HG02884 (cell line): ENCODE data around the gene THUMPD3.
A peak's percentile ranks its signal among the peaks of the same experiment; 100 is the strongest.

Experiments
- ATAC-seq: cut with Tn5 transposase; IDR thresholded peaks from one replicate; pipeline ENCODE4 v1.9.1; 2021; ENCODE audit warnings: mild to moderate bottlenecking, moderate library complexity; ENCODE audit not compliant: unreplicated experiment

Gene THUMPD3

DNA sequence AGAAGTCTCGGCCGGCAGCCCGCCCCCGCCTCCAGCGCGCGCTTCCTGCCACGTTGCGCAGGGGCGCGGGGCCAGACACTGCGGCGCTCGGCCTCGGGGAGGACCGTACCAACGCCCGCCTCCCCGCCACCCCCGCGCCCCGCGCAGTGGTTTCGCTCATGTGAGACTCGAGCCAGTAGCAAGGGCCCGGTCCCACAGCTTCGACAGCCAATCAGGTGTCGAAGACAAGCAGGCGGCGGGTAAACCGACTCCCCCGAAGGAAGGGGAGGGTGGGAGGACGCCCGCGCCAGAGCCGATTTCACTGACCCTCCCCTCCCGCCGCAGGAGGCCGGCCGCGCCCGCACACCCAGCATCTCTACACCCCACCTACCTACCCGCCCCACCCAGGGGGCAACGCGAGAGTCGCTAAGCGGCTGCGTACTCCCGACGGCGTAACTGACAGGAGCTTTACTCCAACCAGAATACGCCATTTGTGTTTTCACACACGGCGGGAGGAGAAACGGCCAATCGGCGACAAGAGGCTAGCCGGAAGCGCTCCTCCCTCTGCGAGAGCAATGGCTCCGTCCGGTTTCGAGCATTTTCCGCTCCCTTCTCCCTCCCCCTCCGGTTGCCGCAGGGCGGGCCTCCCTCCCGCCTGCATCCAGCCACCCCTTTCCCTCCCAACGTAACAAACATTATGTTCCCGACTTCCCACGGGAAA, 33.9 kb downstream of the THUMPD3 start:
- ATAC-seq, result peak; percentile 62

DNA sequence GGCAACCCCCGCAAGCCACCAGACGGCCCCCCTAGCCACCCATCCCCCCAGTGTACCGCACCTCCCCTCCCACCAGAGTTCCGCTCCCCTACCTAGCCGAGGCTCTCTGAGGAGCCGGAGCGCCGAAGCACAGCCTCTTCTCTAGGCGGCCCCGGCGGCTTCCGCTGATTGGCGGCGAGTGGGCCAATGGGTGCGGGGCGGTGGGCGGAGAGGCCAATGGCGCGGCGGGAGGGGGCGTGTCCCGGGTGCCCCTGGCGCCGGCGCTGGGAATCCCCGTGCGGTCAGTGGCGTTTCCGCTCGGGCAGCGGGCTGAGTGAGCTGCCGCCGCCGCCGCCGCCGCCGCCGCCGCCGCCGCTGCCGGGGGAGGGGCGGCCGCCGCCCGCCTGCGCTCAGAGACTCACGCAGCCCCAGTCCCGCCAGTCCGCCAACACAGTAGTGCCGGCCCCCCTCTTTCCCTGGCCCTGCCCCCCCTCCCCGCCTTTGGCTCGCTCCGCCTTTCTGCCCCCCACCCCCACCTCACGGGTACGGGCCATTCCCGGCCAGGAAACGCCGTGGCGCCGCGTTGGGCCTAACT, 34.6 kb downstream of the THUMPD3 start, which contains the start of gene SETD5:
SETD5 (plus strand) TSS at position 284 of the 574 bp plus-strand sequence. CDS start 31,324 bp downstream, outside the sequence.
- peak; percentile 41 for ATAC-seq

DNA sequence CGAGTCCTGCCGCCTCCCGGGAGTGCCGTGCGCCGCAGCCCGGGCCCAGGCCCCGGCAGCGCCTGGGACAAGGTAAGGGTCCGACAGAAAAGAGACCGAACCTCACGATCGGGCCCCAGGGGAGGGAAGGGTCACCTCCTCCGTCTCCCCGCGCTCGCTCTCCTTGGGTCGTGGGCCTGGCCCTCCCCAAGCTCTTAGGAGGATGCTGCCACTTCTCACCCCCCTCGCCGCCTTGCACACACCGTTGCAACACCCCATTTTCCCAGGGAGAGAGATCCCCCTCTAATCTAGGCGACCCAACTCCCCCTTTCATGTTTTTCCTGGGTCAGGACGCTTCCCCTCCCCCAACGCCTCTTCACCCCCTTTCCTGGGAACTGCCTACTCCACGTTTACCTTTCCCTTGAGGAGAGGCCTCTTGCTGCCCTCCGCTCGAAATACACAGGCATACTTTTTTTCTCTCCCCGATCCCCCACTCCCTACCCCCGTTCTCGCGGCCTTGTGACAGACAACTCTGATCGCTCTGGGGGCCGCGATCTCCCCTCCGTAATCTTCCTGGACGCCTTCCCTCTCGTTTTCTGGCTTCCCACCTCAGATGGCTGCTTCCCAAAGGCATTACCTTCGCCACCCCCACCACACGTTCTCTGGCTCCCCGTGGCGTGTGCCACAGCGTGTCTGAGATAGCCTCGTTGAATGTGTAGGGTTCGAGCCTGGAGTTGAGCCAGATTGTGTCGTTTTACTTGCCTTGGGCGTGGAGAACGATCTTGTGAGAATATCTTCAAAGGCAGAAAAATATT, 35.2 kb downstream of the THUMPD3 start:
- no peak for ATAC-seq

DNA sequence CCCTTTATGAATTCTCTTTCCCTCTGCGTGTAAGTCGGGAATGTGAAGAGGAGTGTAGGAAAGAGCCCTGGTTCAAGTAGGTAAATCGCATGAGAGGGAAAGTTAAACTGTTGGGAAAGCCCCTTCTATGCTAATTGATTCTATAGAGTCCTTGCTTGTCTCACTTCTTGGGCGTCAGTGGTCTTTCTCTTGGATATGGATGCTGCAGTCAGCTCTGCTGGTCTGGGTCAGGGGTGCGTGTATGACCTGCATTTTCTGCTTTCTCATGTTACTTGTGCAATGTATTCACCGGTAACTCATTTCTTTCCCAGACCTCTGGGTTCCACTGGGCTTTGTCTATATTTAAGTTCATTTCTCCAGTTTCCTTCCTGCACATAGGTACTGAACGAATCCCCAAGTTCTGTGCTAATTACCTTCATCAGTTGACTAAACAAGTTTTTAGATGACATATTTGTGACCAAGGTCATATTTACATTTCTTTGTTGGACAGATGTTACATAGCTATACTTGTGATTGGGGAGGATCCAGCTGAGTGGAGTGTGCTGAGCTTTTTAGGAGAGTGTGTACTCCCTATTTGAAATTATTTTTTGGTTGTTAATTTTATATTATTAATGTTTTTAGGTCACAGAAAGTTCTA, 36.0 kb downstream of the THUMPD3 start:
- no peak for ATAC-seq

DNA sequence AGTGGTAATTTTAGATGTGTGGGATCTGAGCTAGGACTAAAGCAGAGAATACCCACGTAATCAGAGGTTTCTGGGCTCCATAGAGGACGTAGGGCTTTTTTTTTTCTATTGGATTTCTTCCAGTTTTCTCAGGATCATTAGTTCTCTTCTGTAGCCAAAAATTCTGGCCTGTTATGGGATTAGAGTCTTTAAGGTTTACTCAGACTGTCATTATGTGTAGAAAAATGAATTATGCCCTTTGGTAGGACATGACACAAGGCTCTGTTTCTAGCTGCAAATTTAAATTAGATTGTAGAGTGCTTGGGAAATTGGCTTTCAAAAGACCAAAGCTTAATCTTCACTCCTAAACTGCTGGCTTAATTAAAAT, 36.5 kb downstream of the THUMPD3 start:
- ATAC-seq, result no peak

DNA sequence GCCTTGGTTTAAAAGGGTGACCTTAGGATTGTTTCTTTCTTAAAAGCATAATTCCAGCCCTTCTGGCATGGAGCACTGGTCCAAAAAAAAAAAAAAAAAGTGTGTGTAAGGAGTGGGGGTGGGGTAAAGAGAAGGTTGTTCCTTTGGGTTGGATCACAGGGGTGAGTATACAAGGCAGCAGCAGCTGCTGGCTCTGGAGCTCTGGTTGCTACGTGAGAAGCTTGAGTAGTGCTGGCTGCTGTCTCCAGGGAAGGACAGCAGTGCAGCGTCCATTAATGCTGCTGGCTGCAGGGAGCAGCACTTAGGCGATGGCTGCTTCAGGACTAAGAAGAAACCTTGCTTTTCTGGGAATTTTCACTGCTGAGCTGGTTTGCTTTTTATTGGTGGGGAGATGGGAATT, 36.9 kb downstream of the THUMPD3 start:
- ATAC-seq, result no peak

DNA sequence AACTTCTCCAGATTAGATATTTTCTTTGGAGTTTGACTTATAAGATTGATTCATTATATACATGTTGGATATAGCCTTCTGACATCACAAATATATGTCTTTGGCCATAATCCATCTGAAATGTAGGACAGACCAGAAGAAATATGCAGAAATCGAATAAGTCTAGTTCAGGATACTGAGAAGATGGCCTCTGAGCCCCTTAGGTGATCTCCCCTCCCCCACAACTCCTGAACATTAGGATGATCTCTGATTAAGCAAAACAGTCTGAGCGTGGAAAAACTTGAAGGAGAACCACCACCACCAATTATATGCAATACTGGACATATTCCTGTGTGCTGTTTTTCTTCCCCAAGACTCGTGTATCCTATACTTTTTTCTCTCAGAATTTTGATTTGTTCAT, 37.8 kb downstream of the THUMPD3 start:
- no peak for ATAC-seq

DNA sequence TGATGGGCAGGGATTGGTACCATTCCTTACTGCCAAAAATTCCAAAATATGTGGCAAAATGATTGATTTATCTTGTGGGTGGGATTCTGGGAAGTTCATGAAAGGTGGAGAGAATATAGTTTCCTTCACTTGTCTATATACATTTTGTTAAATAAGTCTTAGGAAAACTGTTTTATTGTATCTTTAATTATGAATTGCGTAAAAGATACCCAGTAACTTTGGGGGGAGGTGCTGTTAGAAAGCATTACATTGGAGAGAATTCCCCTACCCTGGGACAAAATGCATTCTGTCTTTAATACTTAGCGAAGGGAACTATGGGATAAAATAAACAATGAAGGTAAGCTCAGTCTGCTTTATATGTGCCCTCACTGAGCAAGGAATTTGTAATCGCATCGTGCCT, 39.1 kb downstream of the THUMPD3 start:
- no peak for ATAC-seq

DNA sequence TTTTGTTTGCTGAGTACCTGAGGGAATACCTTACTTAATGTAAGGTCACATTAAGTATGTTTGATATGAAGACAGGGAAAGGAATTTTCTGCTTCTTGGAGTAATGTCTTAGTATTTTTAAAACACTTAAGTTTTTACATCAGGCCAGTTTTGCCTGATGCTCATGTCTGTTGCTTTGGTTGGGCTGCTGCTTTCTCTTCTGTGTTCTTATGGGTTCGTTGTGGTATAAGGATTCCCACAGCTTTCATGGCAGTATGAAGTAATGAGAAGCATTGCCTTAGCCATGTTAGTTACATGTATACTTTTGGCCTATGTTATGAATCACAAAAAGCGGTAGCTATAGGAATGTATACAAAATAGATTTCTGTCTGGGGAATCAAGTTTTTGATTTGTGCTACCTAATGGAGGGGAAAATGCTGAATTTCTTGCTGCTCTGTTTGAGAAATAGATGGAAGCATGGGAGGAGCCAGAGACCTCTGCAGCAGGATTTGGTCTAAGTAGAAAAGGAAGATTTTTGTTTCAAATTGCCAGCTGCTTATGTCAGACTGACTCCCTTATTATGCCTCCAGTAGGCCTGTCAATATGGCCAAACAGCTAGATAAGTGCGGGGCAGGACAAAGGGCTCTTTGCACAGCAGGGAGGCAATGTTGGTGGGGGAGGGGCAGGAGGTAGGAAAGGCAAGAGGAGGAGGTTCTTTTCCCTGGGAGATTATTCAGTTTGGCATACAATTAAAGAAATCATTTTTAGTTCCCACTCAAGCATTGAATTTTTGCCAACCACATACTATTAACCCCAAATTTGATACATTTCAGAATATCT, 39.8 kb downstream of the THUMPD3 start:
- no peak for ATAC-seq

DNA sequence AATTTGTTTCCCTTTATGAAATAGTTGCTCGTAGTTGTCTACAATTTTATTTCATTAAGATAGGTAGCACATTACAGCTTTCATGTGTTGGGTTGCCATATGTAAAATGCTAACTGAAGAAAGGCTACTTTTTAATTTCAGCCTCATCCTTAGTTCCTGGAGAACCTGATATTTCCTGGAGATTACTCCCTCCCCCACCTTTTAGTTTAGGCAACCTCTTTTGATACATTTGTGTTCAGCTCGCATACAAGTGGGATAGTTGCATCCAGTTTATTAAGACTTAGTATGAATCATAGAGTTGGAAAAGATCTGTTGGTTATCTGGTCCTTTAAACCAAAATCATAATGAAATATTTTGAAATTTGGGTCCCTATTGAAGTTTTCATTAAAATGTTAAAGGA, 40.6 kb downstream of the THUMPD3 start:
- ATAC-seq, result no peak

DNA sequence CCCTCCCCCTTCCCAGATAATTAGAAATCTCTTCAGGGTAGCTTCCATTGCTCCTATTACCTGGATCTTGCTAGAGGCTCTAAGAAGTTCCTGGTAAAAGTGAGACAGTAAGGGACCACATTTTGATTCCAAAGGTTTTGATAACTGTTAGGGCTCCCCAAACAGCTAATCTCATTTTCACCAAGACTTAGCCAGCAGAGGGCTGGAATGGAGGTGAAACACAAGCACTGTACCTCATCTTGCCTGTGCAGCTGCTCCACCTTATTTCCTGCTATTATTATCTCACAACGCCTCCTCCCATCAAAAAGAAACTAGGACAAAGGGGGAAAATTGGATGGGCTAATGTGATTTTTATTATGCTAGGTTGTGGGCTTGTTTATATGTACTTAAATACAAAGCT, 41.8 kb downstream of the THUMPD3 start:
- no peak for ATAC-seq

DNA sequence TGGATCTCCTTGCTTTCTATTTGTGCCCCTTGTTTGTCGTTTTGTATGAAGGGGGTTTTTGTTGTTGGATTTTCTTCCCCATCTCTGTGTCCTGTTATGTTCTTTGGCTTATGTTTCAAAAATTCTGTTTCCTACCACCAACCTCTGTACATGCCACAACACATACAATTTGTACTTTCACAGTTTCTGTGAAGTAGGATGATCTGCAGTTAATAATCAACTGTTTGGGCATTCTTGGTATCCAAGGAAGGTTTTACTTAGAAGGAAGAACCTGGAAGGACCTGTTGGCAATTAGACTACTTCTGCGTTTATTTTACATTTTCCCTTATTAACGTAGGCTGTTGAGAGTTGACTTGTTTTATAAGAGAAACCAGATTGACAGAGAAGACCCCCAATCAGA, 42.9 kb downstream of the THUMPD3 start:
- ATAC-seq, result no peak

DNA sequence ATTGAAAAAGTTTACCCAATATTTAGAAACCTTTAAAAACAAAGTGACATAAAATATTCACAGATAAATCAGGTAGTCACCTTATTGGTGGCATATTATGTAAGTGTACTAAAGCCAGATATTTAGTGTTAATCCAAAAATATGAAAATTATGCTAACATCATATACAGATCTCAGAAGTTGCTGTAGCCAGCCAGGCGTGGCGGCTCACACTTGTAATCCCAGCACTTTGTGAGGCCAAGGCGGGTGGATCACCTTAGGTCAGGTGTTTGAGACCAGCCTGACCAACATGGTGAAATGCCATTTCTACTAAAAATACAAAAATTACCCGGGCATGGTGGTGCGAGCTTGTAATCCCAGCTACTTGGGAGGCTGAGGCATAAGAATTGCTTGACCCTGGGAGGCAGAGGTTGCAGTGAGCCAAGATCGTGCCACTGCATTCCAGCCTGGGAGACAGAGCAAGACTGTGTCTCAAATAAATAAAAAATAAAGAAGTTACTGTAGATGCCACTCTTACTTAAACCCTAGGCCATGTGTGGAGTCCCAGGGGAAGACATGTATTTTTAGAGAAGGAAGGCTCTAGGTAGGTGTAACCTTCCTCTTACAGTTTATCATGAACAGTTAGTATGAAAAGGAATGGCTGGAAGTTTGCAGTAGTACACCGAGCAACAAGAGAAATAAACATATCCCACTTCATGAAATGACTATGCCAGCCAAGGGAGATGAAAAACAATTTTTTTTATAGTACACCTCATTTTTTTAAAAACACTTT, 44.2 kb downstream of the THUMPD3 start:
- no peak for ATAC-seq

DNA sequence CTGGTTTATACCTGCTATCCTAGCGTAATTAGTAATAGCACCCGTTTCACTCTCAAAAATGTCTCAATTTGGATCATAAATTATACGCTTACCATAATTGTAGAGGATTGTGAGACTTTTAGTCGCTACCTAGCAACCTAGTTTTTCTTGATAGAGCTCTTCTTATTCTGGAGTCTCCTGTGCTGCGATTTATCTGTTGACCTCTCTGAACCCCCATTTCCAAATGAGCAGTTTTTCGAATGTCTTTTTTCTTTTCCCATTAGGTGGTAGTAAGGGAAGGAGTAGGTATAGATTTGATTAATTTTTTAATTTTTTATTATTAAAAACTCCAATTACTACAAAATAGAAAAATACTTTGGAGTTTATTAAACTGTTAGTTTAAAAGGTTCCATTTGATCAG, 45.2 kb downstream of the THUMPD3 start:
- ATAC-seq, result no peak

DNA sequence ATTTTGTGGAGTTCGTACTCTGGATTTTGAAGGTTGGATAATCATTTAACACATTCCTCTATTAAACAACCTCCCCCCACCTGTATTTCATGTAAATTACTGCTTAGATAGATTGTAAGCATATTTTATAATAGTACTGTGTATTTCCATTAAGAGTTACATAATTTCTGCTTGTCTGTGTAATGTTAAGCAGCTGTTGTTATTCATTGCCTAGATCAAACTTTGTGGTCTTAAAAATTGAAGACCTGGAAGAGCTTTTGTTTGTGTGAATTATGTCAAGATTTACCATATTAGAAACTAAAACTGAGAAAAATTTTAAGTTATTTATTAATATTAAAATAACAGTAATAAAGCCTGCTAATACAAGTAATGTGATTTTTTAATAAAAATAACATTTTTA, 45.7 kb downstream of the THUMPD3 start:
- ATAC-seq, result no peak

DNA sequence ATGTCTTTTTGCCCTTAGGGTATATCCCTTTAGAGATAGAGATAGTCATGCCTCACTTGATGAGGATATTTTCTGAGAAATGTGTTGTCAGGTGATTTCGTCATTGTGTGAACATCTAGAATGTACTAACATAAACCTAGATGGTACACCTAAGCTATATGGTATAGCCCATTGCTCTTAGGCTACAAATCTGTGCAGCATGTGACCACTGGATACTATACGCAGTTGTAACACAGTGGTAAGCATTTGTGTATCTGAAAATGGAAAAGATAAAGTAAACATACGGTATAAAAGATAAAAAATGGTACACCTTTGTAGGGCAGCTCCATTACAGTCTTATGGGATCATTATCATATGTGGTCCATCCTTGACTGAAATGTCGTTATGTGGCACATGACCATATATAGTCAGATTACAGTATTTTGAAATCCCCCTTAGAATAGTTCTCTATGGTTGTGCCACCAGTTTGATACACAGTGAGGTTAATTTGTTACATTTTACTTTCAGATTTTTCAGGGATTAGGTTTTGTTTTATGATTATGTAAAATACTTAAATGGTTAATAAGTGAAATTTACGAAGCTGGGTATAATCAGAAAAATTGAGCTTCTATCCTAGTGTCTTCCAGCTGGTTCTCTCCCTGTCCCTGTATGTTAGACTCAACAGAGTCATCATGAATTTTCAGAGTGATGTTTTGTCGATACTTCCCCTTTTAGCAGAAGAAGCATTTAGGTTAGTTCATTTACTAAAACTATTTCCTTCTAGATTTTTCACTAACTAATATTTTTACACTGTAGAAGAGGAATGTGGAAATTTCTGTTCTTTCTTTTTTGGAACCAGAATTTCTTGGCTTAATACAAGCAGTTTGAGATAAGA, 47.4 kb downstream of the THUMPD3 start:
- no peak for ATAC-seq

DNA sequence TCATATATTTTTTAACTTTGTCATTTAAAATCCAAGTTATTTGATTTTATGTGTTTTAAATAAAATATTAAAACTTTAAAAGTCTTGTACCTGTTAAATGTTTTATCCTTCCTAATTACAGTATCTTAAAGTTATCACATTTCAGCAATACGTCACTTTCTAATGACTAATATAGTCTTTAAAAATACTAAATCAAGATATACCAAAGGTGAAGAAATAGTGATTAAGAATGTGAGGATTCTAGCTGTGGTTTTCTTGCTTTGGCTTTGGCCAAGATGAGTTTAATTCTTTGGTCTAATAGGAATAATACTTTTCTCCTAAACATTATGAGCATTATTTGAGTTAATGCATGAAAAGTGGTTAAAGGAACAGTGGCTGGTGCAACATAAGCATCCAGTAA, 48.4 kb downstream of the THUMPD3 start:
- ATAC-seq, result no peak

DNA sequence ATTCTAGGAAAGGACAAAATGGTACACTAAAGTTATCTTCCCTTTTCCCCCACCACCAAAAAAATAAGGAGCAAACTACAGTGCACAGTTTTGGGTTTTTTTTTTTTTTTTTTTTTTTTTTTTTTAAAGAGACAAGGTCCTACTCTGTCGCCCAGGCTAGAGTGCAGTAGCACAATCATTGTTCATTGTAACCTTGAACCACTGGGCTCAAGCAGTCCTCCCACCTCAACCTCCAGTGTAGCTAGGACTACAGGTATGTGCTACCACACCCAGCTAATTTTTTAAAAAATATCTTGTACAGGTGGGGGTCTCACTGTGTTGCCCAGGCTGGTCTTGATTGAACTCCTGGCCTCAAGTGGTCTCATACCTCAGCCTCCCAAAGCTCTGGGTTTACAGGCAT, 49.4 kb downstream of the THUMPD3 start:
- no peak for ATAC-seq

DNA sequence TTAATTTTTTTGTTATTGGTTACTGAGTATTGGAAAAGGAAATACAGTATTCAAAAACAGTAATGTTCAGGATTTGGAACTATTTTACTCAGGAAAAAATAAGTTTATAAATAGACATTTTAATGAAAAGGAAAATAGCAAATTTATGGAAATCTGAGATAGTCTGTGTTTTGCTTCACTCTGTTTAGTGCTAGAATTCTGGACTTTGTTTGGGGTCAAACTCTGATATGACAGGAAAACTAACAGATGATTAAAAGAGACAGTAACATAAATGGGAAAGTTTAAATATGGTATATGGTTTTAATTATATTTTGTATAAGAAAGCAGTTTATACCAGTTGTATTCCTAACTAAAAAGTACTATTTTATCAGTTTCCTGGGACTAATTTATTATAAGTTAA, 52.0 kb downstream of the THUMPD3 start:
- ATAC-seq, result no peak
